Neutrophil (primary cell): Measurements from ENCODE around the gene ERC2.

Experiments used
- H3K27ac ChIP-seq: fragments of 200-600 bp; sonication (generic); 2 replicates; pipeline ENCODE4 v1.5.1; 2016; ENCODE audit warnings: mild to moderate bottlenecking, moderate library complexity
- H3K27me3 ChIP-seq: fragments of 200-600 bp; sonication (generic); 2 replicates; pipeline ENCODE4 v1.6.0; 2016; ENCODE audit warnings: mild to moderate bottlenecking
- H3K36me3 ChIP-seq: fragments of 200-600 bp; sonication (generic); 2 replicates; pipeline ENCODE4 v1.5.1; 2017
- H3K4me1 ChIP-seq, 2 experiments: fragments of 200-600 bp in 1 of 2; sonication (generic) in 1 of 2; 1 replicate in 1 of 2; 2 replicates in 1 of 2; pipeline versions ENCODE4 v1.5.1 to v1.6.1; 2013 to 2016; ENCODE audit warnings: low read depth in 1 of 2, low read length in 1 of 2, mild to moderate bottlenecking in 1 of 2, moderate library complexity in 1 of 2; ENCODE audit not compliant: control insufficient read depth in 1 of 2, insufficient read depth in 1 of 2
- H3K4me3 ChIP-seq, 2 experiments: fragments of 200-600 bp in 1 of 2; sonication (generic) in 1 of 2; 1 replicate in 1 of 2; 2 replicates in 1 of 2; pipeline ENCODE4 v1.5.1; 2013 to 2016; ENCODE audit warnings: low read depth in 1 of 2, low read length in 1 of 2, mild to moderate bottlenecking in 1 of 2, moderate library complexity in 1 of 2
- H3K9me3 ChIP-seq: fragments of 200-600 bp; sonication (generic); 2 replicates; pipeline ENCODE4 v1.5.1; 2016
- CTCF ChIP-seq: fragments of 200-600 bp; sonication (generic); IDR thresholded peaks from 2 replicates; pipeline ENCODE4 v1.5.1; 2016; ENCODE audit warnings: antibody characterized with exemption

Gene ERC2

GRCh38 chr3:55728461-55729100, 739.7 kb downstream of the ERC2 start:
- no peaks in the 10 kb centered on the region for H3K9me3 ChIP-seq
- no peak for TF ChIP-seq CTCF
- H3K4me1 ChIP-seq, result no peaks in the 10 kb centered on the region

DNA sequence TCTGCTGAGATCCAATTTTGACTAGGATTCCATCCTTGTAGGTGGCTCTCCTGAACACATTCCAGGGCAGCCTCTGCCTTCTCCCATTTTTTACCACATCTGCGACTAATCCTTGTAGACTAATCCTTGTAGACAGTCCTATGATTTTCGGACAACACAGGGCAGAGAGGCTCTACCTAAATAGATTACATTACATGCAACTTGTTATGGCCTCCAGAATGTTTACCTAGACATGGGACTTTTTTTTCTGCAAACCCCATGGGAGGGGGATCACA, 741.8 kb downstream of the ERC2 start:
- Histone ChIP-seq H3K27ac (no peak overlapping the region), H3K36me3 (no peaks in the 10 kb centered on the region), H3K9me3 (no peaks in the 10 kb centered on the region), H3K27me3 (peaks cover 13% of the 10 kb centered on the region), H3K4me1 (no peaks in the 10 kb centered on the region), H3K4me3 (no peak overlapping the region)
- no peak for TF ChIP-seq CTCF

More at GRCh38 chr3:55728461-55729100, 739.7 kb downstream of the ERC2 start:
- Histone ChIP-seq H3K36me3 (no peaks in the 10 kb centered on the region), H3K27me3 (peaks cover 13% of the 10 kb centered on the region), H3K27ac (no peak overlapping the region), H3K4me3 (no peak overlapping the region)

DNA sequence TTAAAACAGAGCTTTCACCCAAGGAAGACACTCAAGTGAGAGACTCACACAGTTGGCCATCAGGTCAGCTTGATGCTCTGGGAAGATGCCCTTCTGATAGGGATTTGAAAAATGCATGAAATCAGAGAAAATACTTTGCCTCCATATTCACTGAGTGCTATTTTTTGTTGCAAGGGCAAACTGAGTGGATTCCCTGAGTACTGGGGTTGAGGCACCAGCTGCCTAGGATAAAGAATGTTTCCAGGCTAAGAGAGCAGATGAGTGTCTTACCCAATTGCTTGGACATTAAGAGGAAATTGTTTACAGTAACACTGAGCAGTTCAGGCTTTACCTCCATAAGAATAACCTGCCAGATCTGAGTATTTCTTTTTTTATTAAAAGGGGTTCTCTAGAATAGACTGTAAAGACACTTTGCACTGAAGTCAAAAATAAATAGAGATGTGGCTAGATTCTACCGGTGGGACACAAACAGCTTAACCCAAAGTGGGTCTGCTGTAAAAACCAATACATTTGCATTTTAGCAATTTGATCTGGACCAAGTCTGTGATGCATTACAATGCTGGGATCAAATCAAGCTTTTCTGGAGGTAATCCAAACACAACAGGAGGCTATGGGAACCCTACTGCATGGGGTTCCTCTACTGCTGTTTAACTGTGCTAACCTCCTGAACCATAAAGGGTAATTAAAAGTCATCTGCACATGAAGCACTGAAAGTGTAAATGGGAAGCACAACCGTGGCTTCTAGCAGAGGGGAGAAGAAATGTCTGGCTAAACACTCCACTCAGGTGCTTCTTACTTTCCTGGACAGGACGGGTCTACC, 742.4 kb downstream of the ERC2 start:
- H3K27me3 ChIP-seq, result peaks cover 13% of the 10 kb centered on the region
- no peak for TF ChIP-seq CTCF
- H3K36me3 ChIP-seq, result no peaks in the 10 kb centered on the region
- H3K27ac ChIP-seq, result no peak overlapping the region
- H3K4me1 ChIP-seq, result no peaks in the 10 kb centered on the region
- H3K4me3 ChIP-seq, result no peak overlapping the region
- no peaks in the 10 kb centered on the region for H3K9me3 ChIP-seq

DNA sequence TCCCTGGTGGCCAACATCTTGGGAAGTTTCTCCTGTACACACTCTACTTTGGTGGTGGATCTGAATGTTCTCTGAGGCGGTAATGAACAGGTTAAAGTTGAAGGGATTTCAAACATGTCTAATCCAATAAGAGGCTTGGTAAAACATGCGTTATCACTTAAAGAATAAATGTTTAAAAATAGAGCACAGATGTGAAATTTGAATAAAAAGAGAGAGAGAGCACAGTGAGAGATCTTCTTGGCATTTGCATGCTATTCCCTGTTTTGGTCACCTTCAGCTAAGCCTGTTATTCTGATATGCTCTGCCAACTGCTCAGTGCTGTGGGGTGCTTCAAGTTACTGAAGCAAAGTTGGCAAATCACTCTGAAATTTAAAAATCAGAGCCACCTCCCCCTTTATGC, 743.4 kb downstream of the ERC2 start:
- no peak for TF ChIP-seq CTCF
- no peaks in the 10 kb centered on the region for H3K9me3 ChIP-seq
- H3K4me1 ChIP-seq, result no peaks in the 10 kb centered on the region
- H3K27me3 ChIP-seq, result peaks cover 13% of the 10 kb centered on the region
- H3K27ac ChIP-seq, result no peak overlapping the region
- no peaks in the 10 kb centered on the region for H3K36me3 ChIP-seq
- H3K4me3 ChIP-seq, result no peak overlapping the region

DNA sequence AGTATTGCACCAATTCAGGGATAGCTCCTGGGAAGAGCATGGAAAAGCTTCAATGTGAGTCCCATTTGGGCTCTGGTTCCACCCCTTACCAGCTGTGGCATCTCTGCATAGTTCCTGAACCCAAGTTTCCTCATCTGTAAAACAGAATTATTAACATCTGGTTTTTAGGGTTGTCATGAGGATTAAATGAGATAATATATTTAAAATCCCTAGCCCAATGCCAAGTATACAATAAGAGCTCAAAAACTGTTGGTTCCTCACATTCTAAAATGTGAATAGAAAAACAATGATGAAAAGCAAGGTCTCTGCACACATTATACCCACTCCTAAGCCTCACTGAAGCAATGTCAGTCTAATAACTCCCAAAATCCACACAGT, 743.9 kb downstream of the ERC2 start:
- no peak overlapping the region for H3K4me3 ChIP-seq
- H3K4me1 ChIP-seq, result no peaks in the 10 kb centered on the region
- H3K36me3 ChIP-seq, result no peaks in the 10 kb centered on the region
- H3K27ac ChIP-seq, result no peak overlapping the region
- peaks cover 13% of the 10 kb centered on the region for H3K27me3 ChIP-seq
- no peaks in the 10 kb centered on the region for H3K9me3 ChIP-seq
- TF ChIP-seq CTCF, result no peak
